EL (cell line): ENCODE data around the gene LGALS8.
"Not testable (repeated sequence)": the region's sequence is repeated elsewhere in the genome, so short reads cannot be mapped to it uniquely, and the experiment has no call there.

Experiments
- DNase-seq: peaks from one replicate; pipeline ENCODE4 v3.0.0-alpha.2; 2016

Gene LGALS8

GRCh38 chr1:236523704-236524141, at the start of gene LGALS8:
Gene LGALS8 (plus strand): TSS chr1:236523982. CDS start chr1:236526071, 2,089 bp downstream.
- DNase-seq = peak; percentile 86

GRCh38 chr1:236476019-236476418, 47.8 kb upstream of the LGALS8 start:
- DNase-seq = no peak

- DNase-seq = no peak
Observed at GRCh38 chr1:236480758-236481436, 42.9 kb upstream of the LGALS8 start.

- DNase-seq = no peak
Observed at GRCh38 chr1:236484310-236484971, 39.3 kb upstream of the LGALS8 start.

- no peak for DNase-seq
Observed at GRCh38 chr1:236486356-236487002, 37.3 kb upstream of the LGALS8 start.

GRCh38 chr1:236489161-236489560, 34.6 kb upstream of the LGALS8 start:
- not testable (repeated sequence) for DNase-seq

GRCh38 chr1:236489710-236490377, 33.9 kb upstream of the LGALS8 start:
- DNase-seq = peak; percentile 53

- no peak for DNase-seq
Observed at GRCh38 chr1:236491469-236492136, 32.2 kb upstream of the LGALS8 start.

GRCh38 chr1:236492378-236492777, 31.4 kb upstream of the LGALS8 start:
- no peak for DNase-seq

GRCh38 chr1:236494082-236494481, 29.7 kb upstream of the LGALS8 start:
- no peak for DNase-seq

GRCh38 chr1:236494586-236495466, 29.0 kb upstream of the LGALS8 start:
- DNase-seq = no peak

- DNase-seq = no peak
Observed at GRCh38 chr1:236495467-236496112, 28.2 kb upstream of the LGALS8 start.

GRCh38 chr1:236497908-236498307, 25.9 kb upstream of the LGALS8 start:
- DNase-seq = no peak

GRCh38 chr1:236501093-236501492, 22.7 kb upstream of the LGALS8 start:
- DNase-seq = no peak

- peak; percentile 50 for DNase-seq
Observed at GRCh38 chr1:236502579-236502971, 21.2 kb upstream of the LGALS8 start.

- peak; percentile 87 for DNase-seq
Observed at GRCh38 chr1:236502972-236503639, 20.7 kb upstream of the LGALS8 start.

- not testable (repeated sequence) for DNase-seq
Observed at GRCh38 chr1:236504338-236504737, 19.4 kb upstream of the LGALS8 start.

- DNase-seq = peak; percentile 40
Observed at GRCh38 chr1:236507022-236507700, 16.6 kb upstream of the LGALS8 start.

- DNase-seq = no peak
Observed at GRCh38 chr1:236508593-236509027, 15.2 kb upstream of the LGALS8 start.

GRCh38 chr1:236509203-236509602, 14.6 kb upstream of the LGALS8 start:
- no peak for DNase-seq
